Left hindlimb (tissue), 1 donor: Measurements from ENCODE around the gene TNNC1.

ENCODE experiments used
- DNase-seq: peaks from one replicate; pipeline ENCODE4 v3.0.0-alpha.2; 2018

The TNNC1 gene

DNA sequence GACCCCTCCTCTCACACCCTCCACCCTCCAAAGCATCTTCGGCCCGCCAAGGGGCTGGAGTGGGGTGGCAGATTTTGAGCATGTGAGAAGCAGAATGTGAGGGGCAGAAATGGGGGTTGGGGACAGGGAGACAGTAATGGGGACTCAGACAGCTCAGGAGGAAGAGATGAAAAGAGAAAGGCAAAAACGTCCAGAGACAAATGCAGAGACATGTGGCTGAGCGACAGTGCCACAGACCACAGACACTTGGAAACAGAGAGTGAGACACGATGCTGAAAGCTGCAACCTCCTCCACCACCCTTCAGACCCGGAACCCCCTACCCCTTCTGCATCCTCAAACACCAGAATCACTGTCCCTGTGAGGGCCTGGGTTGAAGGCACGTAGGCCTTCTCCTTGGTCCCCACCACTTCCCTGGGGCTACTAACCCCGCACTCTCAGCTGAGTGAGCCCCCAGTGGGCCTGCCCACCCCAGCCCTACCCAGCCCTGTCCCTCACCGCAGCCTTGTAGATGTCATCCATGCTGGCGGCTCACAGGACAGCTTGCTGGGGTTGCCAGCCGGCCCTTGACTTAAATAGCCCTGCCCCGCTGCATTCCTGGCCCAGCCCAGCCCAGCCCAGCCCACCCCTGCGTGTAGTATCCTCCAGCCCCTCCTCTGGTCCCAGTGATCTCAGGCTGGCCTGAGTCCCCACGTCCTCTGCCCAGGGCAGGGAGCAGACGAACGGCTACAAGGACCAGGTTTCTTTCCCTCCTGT lies at the start of gene TNNC1:
Gene TNNC1, minus strand, starts transcription at position 546 of the 754 bp plus-strand sequence. Its CDS starts 26 bp downstream, at position 520.
- no peak for DNase-seq

DNA sequence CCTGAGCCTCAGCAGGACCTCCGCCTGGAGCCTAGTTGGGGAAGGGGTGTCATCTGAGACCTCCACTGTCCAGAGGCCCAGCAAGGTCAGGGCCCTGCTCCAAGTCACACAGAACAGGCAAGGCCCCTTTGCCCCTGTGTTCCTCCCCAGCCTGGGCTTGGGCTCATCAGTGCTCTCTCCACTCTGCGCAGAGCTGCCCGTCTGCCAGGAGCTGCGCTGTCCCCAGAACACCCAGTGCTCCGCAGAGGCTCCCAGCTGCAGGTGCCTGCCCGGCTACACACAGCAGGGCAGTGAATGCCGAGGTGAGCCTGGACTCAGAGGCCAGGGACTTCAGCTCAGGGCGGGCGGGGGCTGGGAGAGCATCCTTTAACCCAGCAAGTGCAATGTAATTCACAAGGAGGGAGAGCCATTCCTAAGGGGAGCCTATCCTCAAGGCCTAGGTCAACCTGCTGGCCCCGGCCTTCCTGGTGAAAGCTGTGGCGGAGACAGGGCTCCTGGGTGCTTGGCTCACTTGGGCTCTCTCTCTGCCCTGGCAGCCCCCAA lies 49.0 kb upstream of the TNNC1 start:
- no peak for DNase-seq

DNA sequence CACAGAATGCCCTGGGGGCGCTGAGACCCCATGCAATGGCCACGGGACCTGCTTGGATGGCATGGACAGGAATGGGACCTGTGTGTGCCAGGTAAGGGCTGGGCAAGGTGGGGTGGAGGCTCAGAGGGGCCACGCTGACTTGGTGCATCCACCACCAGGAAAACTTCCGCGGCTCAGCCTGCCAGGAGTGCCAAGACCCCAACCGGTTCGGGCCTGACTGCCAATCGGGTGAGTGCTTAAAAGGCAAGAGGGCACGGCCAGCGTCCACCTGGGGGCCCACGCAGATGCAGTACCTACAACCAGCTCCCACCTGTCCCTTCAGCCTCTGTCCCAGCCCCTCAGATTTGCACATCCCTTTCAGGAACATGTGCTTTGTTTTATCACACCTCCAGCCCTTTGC lies 48.2 kb upstream of the TNNC1 start:
- DNase-seq = no peak

DNA sequence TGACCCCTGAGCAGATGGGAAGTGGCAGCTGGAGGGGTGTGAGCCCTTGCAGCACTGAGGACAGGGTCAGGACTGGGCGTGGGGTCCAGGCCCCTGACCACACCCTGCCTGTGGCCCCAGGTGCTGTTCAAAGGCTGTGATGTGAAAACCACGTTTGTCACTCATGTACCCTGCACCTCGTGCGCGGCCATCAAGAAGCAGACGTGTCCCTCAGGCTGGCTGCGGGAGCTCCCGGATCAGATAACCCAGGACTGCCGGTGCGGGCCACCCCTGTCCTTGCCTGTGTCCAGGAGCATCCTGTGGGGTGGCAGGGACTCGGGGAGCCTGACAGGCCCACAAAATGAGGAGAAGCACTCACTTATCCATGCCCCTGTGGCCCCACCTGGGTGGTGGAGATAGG lies 47.2 kb upstream of the TNNC1 start:
- no peak for DNase-seq

DNA sequence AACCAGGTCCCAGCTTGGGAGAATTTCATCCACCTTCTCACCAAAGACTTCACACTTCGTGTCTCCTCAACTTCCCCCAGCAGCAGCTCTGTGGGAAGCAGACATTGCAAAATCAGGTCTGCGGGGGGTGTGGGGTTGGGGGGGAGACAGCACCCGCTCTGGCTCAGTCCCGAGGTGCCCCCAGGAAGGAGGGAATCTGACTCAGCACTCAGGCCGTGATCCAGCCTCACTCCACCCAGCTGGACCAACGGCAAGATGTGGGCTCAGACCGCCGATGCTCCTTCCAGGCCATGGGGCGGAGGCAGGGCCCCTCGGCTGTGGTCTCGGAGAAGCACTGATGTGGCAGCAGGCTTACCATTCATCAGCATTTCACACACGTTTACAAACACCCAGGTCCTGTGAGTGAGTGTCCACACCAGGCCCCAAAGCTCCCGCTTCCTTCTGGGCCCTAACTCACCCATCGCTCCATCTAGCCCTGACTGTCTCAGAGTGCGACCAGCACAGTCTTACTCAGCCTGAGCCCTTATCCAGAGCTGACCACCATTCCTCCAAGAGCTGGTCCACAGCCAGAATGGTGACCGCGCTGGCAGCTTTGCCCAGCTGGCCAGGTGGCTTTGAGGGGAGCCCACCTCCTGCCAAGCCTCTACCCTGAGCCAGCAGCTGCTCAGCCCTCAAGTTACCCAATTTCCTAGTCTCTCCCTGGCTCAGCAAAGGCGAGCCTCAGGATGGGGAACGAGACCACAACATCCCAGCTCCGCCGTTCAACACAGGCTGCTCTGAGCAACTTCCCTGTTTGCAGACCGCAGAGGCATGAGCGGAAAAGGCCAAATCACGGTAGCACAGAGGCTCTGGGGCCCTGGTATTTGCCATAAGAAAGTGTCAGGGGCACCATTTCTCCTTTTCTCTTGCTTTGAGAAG lies 44.6 kb upstream of the TNNC1 start:
- no peak for DNase-seq

DNA sequence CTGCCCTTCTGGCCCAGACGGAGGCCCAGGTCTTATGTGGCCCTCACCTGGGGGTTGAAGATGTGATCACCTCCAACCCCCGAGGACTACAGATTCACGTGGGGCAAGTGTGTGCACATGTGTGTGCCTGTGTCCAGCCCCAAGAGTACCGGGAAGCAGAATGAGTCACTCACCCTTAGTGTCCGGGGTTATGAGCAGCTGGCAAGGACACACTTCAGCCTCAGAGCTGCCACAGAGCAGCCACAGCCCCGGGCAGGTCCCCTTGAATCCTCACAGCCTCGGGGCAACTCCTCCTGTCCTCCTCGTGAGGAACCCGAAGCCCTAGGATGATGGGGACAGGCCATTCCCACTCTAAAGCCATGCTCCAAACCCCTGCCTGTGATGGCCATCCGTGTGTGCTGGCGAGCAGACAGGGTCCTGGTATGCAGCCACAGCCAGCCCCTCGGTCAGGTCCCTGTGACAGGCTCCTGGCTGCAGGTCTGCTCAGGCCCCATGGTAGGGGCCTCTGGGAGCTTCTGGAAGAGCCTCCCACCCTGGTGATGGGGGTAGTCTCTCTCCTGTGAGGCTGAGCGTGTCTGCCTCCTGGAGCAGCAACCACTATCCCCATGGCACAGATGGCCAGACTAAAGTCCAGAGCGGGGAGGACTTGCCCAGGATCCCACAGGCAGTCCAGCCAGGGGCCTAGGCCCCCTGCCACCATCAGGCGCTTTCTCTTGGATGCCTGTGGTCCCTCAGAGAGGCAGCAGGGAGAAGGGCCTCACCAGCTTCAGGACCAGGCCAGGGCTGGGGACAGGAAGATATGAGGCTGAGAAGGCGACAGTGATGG lies 42.1 kb upstream of the TNNC1 start:
- DNase-seq = no peak

DNA sequence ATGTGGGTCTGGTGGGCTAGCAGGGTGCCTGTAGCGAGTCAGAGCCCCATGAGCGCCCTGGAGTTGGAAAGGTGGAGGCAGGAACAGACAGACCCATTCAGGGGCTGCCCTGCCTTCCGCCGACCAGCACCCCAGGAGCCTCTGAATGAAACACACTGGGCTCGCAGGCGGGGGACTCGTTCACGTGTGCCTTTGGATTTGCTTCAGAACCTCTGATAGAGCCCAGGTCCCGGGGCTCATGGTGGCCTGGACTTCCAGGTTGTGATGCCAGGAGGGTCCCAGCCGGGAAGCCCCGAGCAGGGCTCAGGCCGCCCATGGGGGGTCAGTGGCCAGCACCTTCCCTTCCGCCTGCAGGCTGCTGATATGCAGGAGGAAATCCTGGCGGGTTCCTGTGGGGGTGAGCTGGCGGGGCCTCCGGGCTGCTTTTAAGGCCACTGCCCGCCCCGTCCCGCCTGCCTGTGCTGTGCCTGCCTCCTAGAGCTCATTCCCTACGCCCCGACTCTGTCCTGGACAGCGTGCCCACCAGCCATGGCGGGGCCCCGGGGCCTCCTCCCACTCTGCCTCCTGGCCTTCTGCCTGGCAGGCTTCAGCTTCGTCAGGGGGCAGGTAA lies 41.1 kb upstream of the TNNC1 start, which contains the start of gene STAB1:
Gene STAB1, plus strand, starts transcription at position 453 of the 610 bp plus-strand sequence. Its CDS starts 76 bp downstream, at position 529.
- no peak for DNase-seq

DNA sequence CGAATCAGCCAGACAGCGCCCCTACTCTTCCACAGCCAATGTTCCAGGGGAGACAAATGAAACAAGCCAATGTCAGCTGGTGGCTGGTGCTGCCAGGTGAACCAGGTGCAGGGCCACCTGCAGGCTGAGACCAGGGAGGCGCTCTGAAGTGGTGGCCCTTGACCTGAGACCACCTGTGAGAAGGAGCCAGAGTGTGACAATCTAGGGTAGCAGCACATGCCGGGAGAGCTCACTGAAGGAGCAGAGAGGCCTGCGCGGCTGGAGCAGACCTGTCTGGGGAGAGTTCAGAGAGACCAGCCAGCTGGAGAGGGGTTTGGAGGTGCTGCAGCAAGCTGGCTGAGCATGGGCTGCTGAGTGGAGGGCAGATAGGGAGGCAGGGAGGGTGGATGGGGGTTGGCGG lies 40.6 kb upstream of the TNNC1 start:
- no peak for DNase-seq

DNA sequence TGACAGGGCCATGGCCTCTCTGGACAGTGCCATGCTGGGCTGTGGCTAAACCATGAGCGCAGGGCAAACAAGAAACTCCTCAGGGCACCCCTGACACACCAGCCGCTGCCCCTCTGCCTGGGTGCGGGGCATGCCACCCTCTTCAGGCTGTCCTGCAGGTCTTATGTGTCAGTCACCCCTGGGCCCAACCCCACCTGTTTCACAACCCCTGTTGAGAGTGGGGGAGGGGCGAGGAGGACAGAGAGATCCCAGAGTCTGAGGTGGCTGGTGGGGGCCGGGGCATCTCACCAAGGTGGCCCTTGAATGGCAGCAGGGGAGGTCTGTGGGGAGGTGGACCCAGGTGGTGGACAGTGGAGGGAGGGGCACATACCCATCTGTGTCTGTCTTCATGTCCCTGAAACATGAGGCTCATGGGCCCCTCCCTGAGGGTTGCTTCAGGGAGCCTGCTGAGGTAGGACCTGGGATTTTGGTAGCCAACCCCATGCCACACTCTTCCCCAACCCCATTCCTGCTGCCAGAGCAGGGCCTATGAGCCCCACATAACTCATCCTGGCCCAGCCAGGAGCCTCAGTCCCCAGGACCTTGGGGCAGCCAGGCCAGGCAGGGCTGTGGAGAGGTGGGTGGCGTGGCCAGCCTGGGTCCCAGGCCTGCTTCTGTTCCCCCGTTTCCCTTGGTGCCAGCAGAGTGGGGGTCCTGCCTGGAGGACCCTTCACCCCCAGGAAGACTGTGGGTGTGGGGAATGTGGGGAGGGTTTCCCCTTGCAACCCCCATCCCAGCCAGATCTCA lies 39.6 kb upstream of the TNNC1 start:
- DNase-seq = no peak

DNA sequence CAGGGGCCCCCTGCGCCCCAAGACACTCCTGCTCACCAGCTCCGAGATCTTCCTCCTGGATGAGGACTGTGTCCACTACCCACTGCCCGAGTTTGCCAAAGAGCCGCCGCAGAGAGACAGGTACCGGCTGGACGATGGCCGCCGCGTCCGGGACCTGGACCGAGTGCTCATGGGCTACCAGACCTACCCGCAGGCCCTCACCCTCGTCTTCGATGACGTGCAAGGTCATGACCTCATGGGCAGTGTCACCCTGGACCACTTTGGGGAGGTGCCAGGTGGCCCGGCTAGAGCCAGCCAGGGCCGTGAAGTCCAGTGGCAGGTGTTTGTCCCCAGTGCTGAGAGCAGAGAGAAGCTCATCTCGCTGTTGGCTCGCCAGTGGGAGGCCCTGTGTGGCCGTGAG lies 38.2 kb upstream of the TNNC1 start:
- no peak for DNase-seq

DNA sequence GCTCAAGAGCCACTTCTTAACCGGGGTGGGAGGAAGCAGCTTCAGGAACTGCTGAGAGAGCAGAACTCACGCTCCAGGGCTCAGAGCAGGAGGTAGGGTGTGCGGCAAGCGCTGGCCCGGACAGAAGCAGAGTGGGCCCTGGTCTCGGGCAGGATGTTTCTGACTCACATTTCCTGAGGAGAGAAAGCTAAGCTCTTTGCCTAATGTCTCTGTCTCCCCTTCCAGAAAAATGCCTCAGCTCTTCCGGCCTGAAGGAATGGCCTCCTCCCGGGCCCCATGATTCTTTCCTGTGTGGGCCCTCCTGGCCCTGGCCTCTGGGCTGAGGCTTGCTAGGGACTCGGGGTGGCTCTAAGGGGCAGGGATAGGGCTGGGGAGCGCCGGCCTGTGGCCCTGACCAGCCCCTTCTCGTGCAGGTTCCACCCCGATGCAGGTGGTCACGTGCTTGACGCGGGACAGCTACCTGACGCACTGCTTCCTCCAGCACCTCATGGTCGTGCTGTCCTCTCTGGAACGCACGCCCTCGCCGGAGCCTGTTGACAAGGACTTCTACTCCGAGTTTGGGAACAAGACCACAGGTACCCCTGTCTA lies 37.2 kb upstream of the TNNC1 start:
- no peak for DNase-seq

DNA sequence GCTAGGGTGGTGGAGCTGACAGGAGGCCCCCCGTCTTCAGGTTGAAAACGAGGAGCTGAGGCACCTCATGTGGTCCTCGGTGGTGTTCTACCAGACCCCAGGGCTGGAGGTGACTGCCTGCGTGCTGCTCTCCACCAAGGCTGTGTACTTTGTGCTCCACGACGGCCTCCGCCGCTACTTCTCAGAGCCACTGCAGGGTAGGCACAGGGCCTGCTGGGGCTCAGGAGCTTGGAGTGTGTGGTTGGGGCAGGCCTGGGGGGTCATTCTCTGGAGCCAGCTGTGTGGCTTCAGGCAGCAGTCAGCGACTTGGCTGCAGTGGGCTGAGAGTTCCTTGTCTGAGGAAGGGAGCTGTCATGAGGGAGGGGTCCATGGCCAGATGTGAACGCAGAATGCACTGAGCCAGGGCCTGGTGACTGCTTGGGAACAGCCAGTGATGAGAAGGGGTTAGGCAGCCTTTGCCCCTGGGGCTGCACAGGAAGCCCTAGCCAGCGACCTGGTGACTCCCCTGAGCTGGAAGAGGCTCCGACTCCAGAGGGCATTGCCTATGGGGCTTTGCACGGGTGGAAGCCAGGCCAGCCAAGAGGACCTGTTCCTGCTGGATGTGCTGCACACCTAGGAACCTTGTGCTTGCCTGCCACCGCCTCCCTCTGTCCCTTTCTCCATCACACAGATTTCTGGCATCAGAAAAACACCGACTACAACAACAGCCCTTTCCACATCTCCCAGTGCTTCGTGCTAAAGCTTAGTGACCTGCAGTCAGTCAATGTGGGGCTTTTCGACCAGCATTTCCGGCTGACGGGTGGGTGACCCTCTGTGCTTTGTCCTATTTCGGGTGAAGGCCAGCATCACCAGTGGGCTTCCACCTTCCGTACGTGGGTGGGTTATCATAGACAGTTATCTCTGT lies 36.4 kb upstream of the TNNC1 start:
- no peak for DNase-seq

DNA sequence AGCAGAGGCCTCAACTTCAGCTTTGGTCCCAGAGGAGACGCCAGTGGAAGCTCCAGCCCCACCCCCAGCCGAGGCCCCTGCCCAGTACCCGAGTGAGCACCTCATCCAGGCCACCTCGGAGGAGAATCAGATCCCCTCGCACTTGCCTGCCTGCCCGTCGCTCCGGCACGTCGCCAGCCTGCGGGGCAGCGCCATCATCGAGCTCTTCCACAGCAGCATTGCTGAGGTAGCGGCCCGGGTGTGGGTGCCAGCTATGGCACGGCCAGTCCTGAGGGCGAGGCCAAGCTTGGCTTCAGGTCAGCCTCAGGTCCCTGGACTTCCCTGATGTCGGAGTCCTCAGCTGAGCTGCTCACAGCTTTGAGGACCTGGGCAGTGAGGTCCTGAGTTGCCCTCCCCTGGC lies 35.6 kb upstream of the TNNC1 start:
- no peak for DNase-seq

DNA sequence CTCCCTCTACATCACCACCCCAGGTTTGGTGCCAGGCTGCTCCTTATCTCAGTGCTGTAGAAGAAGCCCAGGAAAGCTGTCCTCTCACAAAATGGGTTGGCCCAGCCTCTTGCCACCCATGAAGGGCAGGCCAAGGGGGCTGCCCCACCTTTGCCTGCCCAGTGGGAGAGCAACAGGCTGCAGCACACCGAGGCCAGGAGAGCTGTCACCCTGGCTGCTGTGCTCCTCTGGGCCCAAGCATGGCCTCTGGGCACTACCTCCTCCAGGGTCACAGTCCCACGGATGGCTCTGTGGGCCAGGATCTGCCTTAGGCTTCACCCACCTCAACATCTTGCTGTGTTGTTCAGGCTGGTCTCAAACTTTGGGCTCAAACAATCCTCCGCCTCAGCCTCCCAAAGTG lies 34.9 kb upstream of the TNNC1 start:
- no peak for DNase-seq

DNA sequence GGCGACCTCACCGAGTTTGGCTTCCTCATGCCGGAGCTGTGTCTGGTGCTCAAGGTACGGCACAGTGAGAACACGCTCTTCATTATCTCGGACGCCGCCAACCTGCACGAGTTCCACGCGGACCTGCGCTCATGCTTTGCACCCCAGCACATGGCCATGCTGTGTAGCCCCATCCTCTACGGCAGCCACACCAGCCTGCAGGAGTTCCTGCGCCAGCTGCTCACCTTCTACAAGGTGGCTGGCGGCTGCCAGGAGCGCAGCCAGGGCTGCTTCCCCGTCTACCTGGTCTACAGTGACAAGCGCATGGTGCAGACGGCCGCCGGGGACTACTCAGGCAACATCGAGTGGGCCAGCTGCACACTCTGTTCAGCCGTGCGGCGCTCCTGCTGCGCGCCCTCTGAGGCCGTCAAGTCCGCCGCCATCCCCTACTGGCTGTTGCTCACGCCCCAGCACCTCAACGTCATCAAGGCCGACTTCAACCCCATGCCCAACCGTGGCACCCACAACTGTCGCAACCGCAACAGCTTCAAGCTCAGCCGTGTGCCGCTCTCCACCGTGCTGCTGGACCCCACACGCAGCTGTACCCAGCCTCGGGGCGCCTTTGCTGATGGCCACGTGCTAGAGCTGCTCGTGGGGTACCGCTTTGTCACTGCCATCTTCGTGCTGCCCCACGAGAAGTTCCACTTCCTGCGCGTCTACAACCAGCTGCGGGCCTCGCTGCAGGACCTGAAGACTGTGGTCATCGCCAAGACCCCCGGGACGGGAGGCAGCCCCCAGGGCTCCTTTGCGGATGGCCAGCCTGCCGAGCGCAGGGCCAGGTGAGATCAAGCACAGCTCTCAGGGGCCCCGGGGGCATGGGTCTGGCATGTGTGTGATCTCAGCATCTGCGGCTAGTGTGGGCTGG lies 34.2 kb upstream of the TNNC1 start:
- DNase-seq = no peak

DNA sequence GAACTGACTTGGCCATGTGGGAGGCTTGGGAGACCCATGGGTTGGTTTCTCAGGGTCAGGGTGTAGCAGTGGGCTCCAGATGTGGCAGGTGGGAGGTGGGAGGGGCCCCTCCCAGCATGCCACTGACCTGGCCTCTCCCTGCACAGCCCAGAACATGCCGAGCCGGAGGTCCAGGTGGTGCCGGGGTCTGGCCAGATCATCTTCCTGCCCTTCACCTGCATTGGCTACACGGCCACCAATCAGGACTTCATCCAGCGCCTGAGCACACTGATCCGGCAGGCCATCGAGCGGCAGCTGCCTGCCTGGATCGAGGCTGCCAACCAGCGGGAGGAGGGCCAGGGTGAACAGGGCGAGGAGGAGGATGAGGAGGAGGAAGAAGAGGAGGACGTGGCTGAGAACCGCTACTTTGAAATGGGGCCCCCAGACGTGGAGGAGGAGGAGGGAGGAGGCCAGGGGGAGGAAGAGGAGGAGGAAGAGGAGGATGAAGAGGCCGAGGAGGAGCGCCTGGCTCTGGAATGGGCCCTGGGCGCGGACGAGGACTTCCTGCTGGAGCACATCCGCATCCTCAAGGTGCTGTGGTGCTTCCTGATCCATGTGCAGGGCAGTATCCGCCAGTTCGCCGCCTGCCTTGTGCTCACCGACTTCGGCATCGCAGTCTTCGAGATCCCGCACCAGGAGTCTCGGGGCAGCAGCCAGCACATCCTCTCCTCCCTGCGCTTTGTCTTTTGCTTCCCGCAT lies 33.4 kb upstream of the TNNC1 start:
- no peak for DNase-seq

DNA sequence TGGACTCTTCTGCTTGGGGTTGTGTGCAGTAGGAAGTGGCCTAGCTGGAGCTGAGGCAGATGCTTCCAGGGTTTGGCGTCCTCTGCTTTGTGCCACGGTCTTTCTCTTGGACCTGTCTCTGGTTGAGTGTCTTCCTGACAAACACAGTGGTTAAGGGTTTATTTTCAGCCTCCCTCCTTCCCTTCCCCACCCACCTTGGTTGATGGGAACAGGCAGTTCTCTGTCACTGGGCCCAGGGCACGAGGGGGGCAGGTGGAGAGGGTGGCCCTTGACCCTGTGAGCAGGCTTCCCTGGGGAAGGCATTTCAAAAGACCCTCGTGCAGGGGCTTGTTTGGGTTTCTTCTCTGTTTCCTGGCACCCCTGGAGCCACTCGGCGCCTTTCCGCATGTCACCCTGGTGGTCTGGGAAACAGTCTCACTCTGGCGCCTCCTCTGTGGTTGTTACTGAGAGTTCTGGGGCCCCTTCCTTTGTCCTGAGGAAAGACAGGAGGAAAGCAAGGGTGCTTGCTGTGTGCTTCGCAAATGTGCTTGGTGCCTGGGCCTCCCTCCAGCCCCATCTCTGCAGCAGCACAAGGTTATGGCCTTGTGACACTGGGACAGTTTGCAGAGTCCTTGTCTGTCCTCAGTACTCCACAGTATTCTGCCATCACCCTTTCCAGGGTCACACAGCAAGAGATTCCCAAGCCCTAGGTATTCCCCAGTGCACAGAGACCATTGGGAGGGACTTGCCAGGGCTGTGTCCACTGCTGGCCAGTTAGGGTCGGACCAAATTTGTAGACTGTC lies 31.0 kb upstream of the TNNC1 start:
- DNase-seq = no peak
